Stimulated activated CD4-positive, alpha-beta T cell treated with anti-CD3 and anti-CD28 coated beads, Interleukin-1b, Interleukin-23, amount 100 ng/mL, for 1 hour (primary cell): ENCODE results near the gene PTPN1.

Source experiments
- DNase-seq, 2 donors: peaks; one replicate each; pipeline ENCODE4 v3.0.0-alpha.2; 2020; ENCODE audit warnings: low read depth in 2 of 2

Gene PTPN1

DNA sequence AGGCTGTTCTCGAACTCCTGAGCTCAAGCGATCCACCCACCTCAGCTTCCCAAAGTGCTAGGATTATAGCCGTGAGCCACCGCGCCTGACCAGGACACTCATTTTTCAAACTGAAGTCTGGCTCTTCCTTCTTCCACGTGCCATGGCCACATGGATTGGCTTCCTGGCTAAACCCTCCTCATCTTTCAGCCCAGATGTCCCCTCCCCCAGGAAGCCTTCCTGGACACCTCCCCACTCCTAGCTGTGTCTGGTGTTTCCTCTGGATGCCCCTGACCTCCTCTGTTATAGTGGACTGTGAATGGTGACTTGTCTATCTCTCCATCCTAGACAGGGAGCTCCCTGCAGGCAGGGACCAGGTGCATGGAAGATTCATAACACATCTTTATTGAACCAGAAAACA is 124.0 kb downstream of the PTPN1 start:
- DNase-seq: no peak
